NOMO-1 treated with DMSO at 0.1 percent for 48 hours (cell line): ENCODE measurements around the gene SNW1.
A peak's percentile ranks its signal among the peaks of the same experiment; 100 is the strongest.
"Not testable (repeated sequence)": the region's sequence is repeated elsewhere in the genome, so short reads cannot be mapped to it uniquely, and the experiment has no call there.

Experiments used
- DNase-seq: peaks from one replicate; lab custom pipeline; 2025; ENCODE audit not compliant: unreplicated experiment; lab: John Stamatoyannopoulos, UW

The SNW1 gene

GRCh38 chr14:77760381-77761204, at the start of gene SNW1:
TSS of gene SNW1 (minus strand) at chr14:77761156. CDS start at chr14:77761127, 29 bp downstream.
- peak; percentile 36 for DNase-seq

GRCh38 chr14:77809011-77809410, 48.1 kb upstream of the SNW1 start:
- no peak for DNase-seq

- no peak for DNase-seq
These were observed 47.3 kb upstream of the SNW1 start for GRCh38 chr14:77808250-77808649.

- DNase-seq, result no peak
These were observed 44.8 kb upstream of the SNW1 start for GRCh38 chr14:77805706-77806105.

- DNase-seq, result peak; percentile 17
These were observed 43.6 kb upstream of the SNW1 start for GRCh38 chr14:77804592-77804991.

- DNase-seq, result no peak
These were observed 39.9 kb upstream of the SNW1 start for GRCh38 chr14:77800814-77801213.

GRCh38 chr14:77799863-77800730, 39.1 kb upstream of the SNW1 start, which contains the start of gene ADCK1:
TSS of gene ADCK1 (plus strand) at chr14:77800109. CDS start at chr14:77818979, 18,870 bp downstream.
- DNase-seq, result peak; percentile 82

GRCh38 chr14:77799456-77799855, 38.5 kb upstream of the SNW1 start:
- DNase-seq, result not testable (repeated sequence)

GRCh38 chr14:77794357-77794756, 33.4 kb upstream of the SNW1 start:
- no peak for DNase-seq

GRCh38 chr14:77793255-77793654, 32.3 kb upstream of the SNW1 start:
- DNase-seq, result not testable (repeated sequence)

GRCh38 chr14:77791225-77791600, 30.3 kb upstream of the SNW1 start:
- no peak for DNase-seq

GRCh38 chr14:77790566-77791224, 29.7 kb upstream of the SNW1 start:
- no peak for DNase-seq

- no peak for DNase-seq
These were observed 25.2 kb upstream of the SNW1 start for GRCh38 chr14:77786148-77786547.

- DNase-seq, result no peak
These were observed 21.2 kb upstream of the SNW1 start for GRCh38 chr14:77782202-77782601.

- not testable (repeated sequence) for DNase-seq
These were observed 13.0 kb upstream of the SNW1 start for GRCh38 chr14:77773966-77774365.

- not testable (repeated sequence) for DNase-seq
These were observed 7.6 kb upstream of the SNW1 start for GRCh38 chr14:77768442-77769069.

- no peak for DNase-seq
These were observed 3.0 kb upstream of the SNW1 start for GRCh38 chr14:77763978-77764377.

- no peak for DNase-seq
These were observed 2.4 kb upstream of the SNW1 start for GRCh38 chr14:77763316-77763715.

GRCh38 chr14:77761205-77761931, 412 bp upstream of the SNW1 start:
- peak; percentile 97 for DNase-seq
